ENCODE measurements around the gene ATP10D.
A peak's percentile ranks its signal among the peaks of the same experiment; 100 is the strongest.
"Not testable (repeated sequence)": the region's sequence is repeated elsewhere in the genome, so short reads cannot be mapped to it uniquely, and the experiment has no call there.

ATP10D gene

DNA sequence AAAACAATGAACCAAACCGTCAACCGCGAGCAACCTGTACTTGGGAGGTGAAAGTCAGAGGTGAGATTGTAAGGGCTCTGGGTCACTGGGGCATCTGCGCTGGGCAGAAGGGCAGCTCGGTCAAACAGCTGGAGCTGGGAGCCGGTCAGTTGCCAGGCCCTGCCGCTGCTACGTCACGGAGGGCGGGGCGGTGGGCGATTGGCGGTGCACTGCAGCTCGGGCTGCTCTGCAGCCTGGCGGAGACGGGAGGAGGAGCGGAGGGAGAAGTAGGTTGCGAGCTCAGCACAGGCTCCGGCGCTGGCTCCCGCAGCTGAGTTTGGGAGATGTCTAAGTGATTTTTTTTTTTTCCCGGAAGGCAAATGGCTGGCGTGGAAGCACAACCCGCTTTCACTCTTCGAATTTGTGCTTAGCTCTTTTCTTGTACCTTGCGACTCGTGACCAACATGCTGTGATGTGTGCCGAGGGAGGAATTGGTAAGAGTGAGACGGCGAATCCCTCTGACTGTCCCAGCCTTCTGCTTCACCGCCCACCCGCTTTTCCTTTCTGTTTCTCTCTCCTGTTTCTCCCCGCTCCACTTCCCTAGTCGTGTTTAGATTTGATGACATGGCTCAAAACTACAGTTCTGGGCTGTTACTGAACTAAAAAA, at the start of gene ATP10D:
ATP10D (plus strand) TSS at position 229 of the 646 bp plus-strand sequence. CDS start 27,266 bp downstream, outside the sequence.
- DNase-seq (ENCODE audit: low spot score), result peak; percentile 86

DNA sequence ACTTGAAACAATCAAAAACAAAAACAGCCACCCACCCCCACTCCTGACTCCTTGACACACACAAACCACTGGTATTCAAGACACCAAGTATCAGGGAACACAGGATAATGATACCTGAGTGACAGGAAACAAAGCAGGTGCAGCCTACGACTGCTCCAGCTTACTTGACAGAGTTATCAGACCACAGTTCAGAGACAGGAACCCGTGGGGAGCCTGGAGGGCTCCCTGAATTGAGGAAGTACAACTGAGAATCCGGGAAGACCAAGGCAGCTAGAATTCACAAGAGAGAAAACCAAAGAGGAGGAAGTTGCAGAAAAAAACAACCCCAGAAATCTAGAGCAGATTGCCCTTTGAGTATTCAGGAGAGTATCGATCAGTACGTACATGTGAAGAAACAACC, 42.1 kb upstream of the ATP10D start:
- DNase-seq (ENCODE audit: low spot score), result no peak

DNA sequence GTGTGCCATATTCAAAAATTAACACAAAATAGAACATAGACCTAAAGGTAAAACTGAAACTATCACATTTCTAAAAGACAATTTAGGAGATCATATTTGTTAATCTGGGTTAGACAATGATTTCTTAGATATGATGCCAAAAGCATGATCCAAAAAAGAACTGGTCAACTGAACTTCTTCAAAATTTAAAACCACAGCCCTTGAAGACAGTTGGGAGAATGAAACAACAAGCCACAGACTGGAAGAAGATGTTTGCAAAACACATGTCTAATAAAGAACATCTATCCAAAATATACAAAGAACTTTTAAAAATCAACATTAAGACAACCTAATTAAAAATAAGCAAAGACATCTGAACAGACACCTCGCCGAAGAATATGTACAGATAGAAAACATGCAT, 41.0 kb upstream of the ATP10D start:
- no peak for DNase-seq (ENCODE audit: low spot score)

DNA sequence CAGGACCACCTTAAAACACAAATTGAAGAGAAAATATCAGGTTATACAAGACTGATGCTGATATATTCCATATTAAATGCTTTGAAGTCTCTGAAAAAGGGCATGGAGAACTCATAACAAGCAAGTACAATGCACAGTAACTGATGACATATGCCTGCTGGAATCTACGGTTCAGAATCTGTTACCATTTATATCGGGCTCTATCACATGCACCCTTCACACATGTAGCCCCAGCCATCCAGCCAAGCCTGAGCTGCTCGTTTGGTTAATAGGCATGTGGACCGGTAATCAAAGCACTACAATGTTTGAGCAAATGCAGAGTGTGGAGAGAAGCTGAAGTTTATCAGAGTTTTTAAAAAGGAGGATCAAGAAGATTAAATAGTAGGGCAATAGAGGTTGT, 33.4 kb upstream of the ATP10D start:
- no peak for DNase-seq (ENCODE audit: low spot score)

DNA sequence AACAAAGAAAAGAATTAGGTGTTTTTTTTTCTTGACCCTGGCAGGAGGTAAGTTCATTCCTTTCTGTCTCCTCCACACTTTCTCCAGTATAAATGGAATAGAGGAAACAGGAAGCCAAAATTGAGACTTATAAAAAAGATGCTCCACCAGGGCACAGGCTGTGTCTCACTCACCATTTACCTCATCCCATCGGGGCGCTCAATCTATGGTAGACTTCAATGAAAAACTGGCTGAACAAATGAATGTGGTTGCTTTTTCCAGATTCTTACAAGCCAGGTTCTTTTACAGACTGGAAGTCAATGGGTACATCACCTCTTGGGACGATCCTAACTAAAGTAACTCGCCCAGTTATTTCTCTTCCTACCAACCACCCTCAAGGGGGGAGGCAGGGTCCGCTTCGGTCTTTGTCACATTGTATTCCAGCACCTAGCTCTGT, 22.3 kb upstream of the ATP10D start:
- no peak for DNase-seq (ENCODE audit: low spot score)

DNA sequence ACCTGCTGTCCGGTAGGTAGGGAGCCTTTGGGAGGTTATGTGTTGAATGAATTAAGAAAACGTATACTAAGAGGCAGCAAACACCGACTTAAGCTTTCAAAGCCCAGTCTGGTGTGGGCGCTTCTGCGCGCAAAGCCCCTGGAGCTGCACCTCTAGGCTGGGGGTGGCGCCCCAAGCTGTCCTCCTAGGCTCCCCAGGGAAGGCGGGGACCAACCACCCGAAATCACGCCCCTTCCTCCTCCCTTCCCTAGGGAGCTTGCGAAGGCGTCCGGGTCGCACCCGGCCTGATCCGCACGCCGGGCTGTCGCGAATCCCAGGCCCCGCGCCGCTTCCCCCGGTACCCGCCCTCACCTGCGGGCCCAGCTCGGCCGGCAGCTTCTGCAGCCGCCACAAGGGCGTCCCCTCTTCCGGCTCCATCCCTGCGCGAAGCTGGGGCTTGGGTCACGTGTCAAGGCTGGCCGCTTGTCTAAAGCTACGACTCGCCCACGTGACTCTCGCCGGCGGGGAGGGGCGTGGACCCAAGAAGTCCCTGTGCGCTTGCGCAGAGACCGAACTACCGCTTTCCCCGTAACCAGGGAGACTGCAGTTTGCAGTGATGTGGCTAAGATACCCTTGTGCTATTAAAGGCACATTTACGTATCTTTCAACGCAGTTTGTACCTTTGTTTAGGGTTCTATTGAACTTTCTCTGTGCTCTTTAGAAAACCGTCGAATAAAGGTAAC, 21.7 kb upstream of the ATP10D start, which contains the start of gene COMMD8:
COMMD8 (minus strand) TSS at position 468 of the 722 bp plus-strand sequence; CDS start at position 417, 51 bp downstream.
- DNase-seq (ENCODE audit: low spot score), result peak; percentile 99

DNA sequence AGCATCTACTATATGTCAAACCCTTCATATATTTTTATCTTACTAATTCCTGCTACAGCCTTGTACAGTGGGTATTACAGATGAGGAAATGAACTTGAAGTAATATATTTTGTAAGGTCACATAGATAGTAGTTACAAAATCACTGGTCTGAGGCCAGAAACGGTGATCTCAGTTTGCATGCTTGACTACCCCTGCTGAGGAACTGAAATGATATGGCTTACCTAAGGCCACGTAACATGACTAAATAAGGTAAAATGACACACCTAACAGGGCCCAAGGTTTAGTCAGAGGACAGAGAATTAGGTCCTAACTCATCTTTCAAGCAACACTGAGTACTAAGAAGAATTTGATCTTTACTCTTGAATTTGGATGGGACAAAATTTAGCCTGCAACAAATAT, 20.1 kb upstream of the ATP10D start:
- peak; percentile 59 for DNase-seq (ENCODE audit: low spot score)

DNA sequence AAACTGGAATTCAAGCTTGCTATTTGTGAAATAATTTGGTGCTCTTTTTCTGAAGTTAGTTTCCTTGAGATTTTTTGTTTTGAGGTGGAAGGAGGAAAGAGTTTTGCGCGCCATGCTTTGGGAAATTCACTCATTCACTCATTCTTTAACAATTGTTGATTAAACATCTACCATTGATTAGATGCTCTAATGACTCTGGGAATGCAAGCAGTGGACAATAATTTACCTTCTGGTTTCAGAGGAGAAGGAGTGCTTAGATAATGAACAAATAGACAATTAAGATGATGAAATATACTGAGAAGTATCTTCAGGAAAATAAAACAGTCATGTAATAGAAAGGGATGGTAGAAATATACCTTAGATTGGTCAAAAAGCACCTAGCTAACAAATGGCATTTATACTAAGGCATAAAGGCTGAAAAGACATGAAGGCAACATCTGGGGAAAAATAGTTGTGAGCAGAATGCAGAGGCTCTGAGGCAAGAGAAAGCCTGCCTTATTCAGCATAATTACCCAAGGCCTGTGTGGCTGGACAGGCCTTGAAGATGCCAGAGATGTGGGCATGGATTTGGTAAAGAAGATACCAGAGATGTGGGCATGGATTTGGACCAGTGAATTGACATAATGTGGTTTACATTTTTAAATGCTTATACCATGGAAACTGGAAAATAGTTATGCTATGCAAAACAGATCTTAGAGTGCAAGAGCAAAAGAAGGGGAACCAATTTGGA, 18.9 kb upstream of the ATP10D start:
- no peak for DNase-seq (ENCODE audit: low spot score)

DNA sequence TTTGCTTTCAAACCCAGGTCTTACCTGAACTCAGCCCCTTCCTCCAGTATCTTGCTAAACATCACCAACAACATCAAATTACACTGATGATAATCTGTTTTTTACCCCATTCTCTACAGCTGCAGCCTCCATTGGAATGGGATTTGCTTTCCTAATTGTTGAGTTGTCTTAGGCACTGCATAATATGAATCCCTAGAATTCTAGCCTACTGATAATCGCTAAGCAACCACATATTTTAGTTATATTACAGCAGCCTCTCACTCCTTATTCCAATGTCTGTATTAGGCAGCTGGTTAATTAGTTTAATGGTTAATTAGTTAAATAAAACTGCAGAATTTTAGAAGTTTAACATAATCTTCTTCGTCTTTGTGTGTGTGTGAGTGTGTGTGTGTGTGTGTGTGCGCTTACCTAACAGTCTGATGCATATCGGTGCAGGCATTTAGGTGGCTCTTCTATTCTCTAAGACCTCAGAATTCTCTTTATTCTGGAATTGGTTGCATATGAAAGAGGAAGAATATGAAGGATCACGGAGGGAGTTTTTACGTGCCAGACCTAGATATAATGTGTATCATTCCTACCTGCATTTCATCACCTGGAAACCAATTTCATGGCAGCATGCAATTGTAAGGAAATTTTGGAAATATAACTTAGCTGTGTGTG, 16.2 kb upstream of the ATP10D start:
- no peak for DNase-seq (ENCODE audit: low spot score)

DNA sequence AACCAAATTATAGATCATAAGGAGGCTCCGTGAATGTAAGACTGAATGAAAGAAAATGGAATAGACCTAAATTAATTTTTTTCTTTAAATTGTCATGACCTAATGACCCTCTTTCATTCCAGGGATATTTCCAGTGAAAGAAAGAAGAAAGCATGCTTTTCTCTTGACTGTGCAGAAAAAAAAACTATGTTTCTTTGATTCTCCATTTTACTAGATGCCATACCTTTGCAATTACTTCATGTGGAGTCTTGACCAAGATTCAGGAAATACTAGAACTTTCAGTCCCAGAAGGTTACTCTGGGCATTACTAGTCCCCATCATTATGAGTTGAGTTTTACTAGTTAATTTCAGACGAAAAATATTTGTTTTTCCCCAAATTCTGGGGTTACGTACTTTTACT, 15.1 kb upstream of the ATP10D start:
- no peak for DNase-seq (ENCODE audit: low spot score)

DNA sequence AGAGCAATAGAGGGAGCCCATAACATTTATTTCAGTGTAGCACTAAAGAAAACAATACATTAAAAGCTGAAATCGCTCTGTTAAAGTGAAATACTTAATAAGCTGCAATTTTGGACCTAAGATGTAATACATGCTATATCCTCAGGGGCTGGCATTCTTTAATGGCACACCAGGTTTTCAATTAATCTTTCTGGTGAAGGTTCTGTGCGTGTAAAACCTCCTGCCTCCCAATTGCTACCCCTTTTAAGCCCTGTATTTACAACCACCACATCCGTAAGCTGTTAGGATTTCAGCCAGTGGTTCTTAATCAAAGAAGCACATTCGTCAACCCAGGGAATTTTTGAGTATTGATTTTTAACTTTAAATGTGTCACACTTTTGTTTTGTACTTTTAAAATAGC, 14.0 kb upstream of the ATP10D start:
- no peak for DNase-seq (ENCODE audit: low spot score)

DNA sequence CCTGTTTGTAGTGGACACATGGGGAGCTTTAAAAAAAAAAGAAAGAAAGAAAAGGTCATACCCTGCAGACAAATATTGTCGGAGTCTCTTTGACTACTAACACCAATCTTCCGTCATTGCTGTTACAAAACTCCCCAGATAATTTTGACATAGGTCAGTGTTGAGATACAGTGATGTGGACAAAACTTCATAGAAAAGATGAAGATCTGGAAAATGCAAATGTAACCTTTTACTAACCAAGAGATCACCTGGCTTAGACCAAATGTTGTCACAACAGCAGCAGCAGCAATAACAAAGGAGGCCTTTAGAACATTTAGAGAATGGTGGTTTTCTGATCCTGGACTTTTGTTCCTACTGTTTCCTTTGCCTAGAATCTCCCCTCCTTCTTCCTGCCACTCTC, 13.5 kb upstream of the ATP10D start:
- DNase-seq (ENCODE audit: low spot score), result no peak

DNA sequence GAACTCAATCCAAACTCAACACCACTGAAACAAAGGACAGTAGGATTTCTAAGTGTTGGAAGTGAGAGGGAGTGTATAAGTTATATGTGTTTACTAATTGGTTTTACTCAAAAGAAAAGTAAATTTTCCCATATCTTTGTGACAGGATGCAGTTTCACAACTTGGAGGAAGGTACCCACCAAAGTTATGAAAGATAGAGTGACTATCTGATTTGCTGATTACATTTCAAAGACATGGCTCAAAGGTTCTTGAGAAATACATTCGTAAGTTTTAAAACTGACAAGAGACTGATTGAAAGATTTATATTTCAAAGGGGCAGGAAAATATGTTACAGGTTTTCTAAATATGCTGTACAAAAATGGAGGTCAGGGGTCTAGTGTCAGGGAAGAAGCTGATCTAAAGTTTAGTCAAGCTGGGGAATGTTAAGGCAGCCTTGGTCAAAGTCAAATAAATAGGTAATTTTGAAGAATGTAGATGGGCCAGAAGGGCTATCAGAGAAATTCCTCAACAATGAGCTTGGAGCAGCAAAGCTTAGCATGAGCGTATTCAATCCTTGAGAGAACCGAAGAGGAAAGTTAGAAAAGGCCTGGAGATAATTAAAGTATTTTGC, 11.8 kb upstream of the ATP10D start:
- no peak for DNase-seq (ENCODE audit: low spot score)

DNA sequence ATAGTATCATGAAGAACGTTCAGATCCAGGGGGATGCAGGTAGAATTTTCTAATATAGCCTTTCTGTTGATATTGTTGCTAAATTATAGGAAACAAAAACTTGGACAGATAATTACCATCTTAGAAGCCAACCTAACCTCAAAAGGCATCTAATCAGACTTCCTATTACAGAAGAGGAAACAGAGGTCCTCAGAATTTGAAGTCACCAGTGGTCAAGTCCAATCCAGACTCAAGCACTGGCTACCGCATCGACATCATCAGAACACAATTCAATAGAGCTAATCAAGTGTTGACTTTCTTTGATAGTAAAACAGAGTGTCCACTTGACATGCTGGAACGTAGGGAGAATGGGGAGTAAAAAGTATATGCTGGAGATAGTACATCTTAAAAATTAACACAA, 10.3 kb upstream of the ATP10D start:
- no peak for DNase-seq (ENCODE audit: low spot score)

DNA sequence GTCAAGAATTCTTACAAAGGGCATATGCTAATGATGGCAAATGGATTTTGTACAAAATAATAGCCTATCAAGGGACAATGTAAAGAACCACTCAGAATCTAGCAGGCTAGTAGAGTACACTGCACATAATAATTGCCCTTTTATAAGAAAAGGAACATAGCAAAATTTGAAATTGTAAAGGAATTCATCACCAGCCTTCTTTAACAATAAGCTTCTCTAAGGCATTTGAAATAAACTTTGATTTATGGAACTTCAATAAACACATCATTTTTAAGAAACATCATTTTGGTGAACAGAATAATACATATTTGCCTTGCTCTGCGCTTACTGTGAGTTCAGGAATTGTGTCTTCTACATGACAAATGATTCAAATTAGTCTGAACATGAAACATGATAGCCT, 9.7 kb upstream of the ATP10D start:
- DNase-seq (ENCODE audit: low spot score), result no peak

DNA sequence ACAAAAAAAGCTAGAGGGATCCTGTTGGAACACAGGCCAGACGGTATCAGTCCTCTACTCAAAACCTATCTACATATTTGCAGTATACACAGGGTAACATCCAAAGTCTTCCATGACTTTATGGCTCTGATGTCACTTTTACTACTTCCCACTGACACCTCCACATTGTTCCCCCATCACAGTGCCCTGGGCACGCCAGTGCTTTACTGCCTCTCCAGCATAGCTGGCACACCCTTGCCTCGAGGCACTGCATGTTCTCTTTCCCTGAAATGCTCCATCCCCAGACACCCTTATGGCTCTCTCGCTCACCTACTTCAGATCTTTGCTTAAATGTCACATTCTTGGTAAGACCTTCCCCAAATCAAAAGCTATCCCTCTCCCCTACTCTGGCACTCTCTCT, 6.3 kb upstream of the ATP10D start:
- no peak for DNase-seq (ENCODE audit: low spot score)

DNA sequence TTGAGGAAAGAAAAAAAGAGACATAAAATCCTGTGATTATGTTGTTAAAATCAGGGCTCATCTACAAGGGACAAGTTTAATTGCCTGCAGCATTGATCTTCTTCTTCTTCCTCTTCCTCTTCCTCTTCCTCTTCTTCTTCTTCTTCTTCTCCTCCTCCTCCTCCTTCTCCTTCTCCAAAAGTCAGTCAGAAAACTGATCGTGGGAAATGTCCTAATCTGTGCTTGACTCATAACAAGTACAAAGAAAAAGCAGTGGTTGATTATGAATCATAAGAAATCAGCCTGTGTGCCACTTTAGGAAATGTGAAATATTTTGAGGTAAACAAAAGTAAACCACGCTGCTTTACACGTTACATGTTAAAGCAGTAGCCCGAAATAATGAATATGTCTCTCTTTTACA, 2.7 kb upstream of the ATP10D start:
- DNase-seq (ENCODE audit: low spot score), result no peak

DNA sequence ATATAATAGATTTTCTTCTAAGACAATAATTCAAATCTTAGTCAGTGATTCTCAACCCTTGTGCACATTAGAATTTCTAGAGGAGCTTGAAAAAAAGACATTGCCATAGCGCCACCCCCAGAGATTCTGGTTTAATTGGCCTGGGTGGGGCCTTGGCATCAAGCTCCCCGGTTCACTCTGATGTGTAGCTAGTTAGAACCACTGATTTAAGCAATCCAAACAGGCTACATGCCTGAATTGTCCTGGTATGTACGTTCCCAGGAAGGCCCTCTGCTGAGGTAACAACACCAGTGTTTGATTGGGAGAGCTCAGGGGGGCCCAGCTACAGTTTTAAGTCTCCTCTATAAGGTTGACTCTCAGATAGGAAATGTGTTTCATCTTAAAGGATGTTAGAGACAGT, 1.3 kb upstream of the ATP10D start:
- no peak for DNase-seq (ENCODE audit: low spot score)

DNA sequence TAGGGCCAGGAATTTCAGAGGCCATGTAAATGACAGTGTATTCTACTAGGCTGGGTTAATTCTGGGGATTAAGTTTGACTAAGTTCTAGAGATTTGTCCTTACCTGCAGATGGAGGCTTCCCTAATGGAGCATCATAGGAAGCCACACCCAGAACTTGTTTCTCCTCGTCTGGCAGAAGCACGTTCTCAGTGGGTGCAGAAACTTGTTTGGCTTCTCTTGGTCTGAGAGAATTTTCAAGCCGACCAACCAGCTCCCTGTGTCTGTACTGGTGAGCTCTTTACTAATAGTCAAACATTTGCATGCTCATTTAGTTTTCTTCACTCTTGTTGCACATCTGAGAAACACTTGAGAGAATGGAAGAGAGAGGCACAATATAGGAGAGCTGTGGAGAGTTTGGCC, 907 bp upstream of the ATP10D start:
- DNase-seq (ENCODE audit: low spot score), result peak; percentile 11

DNA sequence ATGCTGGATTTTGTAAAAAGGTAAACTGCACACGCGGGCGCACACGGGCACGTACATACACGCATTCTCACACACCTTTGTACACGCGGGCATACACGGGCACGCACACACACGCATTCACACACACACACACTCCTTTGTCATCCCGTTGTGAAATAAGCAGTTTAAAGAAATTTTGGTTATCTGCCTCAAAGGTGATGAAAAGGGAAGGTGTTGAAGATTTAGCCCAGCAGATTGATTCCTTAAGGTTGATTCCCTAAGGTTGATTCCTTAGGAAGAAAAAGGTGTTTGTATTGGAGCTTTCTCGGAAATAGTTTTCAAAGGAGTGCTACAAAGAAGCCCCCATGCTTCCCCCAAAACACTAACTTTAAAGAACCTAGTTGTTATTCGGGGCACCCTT, 693 bp downstream of the ATP10D start:
- DNase-seq (ENCODE audit: low spot score), result peak; percentile 11

DNA sequence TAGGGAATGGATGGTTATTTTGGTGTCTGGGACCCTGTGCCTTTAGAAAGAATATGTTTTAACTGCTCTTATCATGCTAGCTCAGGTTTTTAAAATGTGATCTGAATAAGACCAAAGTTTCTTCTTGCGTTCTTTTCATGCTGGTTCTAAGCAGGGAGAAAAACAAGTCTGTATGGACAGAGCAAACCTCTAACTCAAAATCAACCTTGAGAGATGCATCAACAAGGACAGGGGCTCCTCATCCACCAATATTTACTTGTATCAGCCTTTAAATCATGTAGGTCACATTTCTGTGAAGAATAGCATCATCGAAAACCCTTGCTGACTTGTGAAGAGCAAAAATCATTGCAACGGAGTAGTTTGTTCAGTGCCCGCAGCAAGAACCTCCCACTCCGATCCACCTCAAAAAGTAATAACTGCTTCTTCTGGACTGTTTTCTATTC, 1.2 kb downstream of the ATP10D start:
- DNase-seq (ENCODE audit: low spot score), result peak; percentile 9

DNA sequence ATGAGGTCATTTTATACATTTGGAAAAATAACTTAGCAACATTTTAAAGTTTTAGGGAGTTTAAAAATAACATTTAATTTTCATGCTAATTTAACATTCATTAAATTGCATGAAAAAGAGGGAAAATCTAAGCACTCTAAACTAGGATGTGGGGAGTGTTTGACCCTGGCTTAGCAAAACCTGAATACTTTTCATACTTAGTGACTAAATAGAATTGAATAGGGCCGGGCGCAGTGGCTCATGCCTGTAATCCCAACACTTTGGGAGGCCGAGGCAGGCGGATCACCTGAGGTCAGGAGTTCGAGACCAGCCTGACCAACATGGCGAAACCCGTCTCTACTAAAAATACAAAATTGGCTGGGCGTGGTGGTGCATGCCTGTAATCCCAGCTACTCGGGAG, 1.7 kb downstream of the ATP10D start:
- not testable (repeated sequence) for DNase-seq (ENCODE audit: low spot score)
